ENCODE measurements around the gene LAMA3.
A peak's percentile ranks its signal among the peaks of the same experiment; 100 is the strongest.

The LAMA3 gene

DNA sequence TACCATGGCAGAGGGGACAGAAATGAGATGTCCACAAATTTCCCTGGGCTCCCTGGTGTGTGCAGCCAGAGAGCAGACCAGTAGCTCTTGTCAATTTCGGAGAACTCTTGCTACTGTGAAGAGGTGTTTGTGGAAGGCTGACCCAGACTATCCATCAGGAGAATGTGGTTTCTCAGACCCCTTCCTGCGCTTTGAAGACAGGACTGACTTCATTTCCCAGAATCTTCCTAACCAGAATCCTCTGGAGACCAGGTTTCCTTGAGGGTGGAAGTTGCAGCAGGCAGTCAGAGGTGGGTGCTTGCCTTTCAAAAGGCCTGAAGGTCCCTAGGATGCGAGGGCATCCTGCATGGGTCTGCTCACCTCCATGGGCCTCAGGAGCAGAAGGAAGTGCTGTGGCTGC lies 121.9 kb downstream of the LAMA3 start:
- Histone ChIP-seq H3K4me2 (peak overlapping the region; percentile 45), H3K27me3 (no peaks in the 10 kb centered on the region), H3K36me3 (no peaks in the 10 kb centered on the region), H3K4me3 (no peak overlapping the region), H4K20me1 (no peaks in the 10 kb centered on the region), H3K4me1 (peaks cover 19% of the 10 kb centered on the region), H3K27ac (no peak overlapping the region), H3K9ac (0 out of 2 replicates have a peak overlapping the region, but pooled peaks have one; percentile 7), H3K9me3 (no peaks in the 10 kb centered on the region)
- TF ChIP-seq Cebpa-rat (IDR thresholded peaks at IDR 0.05): no peak

DNA sequence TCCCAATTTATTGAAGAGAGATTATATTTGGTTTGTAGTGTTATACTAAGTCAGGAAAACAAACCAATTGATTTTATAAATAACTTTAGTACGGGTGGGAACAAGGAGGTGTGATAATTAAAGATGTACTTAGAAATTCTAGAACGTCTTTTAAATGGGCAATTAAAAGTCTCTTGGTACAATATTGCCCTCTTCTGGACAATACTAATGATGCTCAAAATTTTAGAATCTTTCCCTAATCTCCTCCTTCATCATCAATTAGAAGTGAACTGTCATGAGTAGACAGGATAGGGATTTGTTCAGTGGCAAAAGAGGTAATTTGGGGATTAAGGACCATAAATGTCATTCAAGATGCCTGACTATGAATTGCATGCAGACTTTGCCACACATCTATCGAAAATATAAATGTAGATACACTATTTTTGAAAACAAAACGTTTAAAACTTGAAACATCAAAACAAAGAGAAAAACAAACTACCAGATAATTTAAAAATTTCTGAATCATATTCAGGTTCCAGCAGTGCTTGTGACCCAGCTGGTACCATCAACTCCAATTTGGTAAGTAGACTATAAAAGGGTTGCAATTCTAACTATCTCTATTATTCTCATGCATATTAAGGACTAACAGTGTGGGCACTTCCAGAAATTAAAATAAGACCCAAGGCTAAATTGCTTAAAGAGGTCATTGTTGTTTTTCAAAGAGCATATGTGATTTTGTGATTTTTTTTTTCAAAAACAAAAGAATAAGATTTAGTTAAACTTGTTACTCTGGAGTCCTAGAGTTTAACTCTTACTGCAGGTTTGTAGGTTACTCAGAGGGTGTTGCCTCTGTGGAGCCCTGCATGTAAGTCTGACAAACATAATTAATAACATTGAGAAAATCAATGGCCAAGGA lies 123.5 kb downstream of the LAMA3 start:
- no peaks in the 10 kb centered on the region for H3K9me3 ChIP-seq
- H3K9ac ChIP-seq: no peak overlapping the region
- no peak overlapping the region for H3K27ac ChIP-seq
- H3K4me1 ChIP-seq: peaks cover 29% of the 10 kb centered on the region
- TF ChIP-seq Cebpa-rat (IDR thresholded peaks at IDR 0.05): no peak
- H3K4me3 ChIP-seq: no peak overlapping the region
- H4K20me1 ChIP-seq: no peaks in the 10 kb centered on the region
- no peaks in the 10 kb centered on the region for H3K36me3 ChIP-seq
- H3K27me3 ChIP-seq: no peaks in the 10 kb centered on the region
- H3K4me2 ChIP-seq: no peak overlapping the region

- Histone ChIP-seq H3K36me3 (no peaks in the 10 kb centered on the region), H3K27me3 (no peaks in the 10 kb centered on the region), H3K9me3 (no peaks in the 10 kb centered on the region), H3K9ac (no peak overlapping the region), H3K4me3 (no peak overlapping the region), H3K27ac (no peak overlapping the region), H3K4me1 (peaks cover 27% of the 10 kb centered on the region), H3K4me2 (no peak overlapping the region), H4K20me1 (no peaks in the 10 kb centered on the region)
- TF ChIP-seq Cebpa-rat (IDR thresholded peaks at IDR 0.05): no peak
These were observed 125.8 kb downstream of the LAMA3 start for GRCh38 chr18:23814991-23815614.

- H3K27me3 ChIP-seq: no peaks in the 10 kb centered on the region
- H3K4me1 ChIP-seq: peaks cover 18% of the 10 kb centered on the region
- no peaks in the 10 kb centered on the region for H3K36me3 ChIP-seq
- H3K4me3 ChIP-seq: no peak overlapping the region
- no peaks in the 10 kb centered on the region for H4K20me1 ChIP-seq
- TF ChIP-seq Cebpa-rat (IDR thresholded peaks at IDR 0.05): no peak
- H3K4me2 ChIP-seq: no peak overlapping the region
- H3K9me3 ChIP-seq: no peaks in the 10 kb centered on the region
- no peak overlapping the region for H3K9ac ChIP-seq
- H3K27ac ChIP-seq: no peak overlapping the region
These were observed 126.8 kb downstream of the LAMA3 start for GRCh38 chr18:23816021-23816420.

DNA sequence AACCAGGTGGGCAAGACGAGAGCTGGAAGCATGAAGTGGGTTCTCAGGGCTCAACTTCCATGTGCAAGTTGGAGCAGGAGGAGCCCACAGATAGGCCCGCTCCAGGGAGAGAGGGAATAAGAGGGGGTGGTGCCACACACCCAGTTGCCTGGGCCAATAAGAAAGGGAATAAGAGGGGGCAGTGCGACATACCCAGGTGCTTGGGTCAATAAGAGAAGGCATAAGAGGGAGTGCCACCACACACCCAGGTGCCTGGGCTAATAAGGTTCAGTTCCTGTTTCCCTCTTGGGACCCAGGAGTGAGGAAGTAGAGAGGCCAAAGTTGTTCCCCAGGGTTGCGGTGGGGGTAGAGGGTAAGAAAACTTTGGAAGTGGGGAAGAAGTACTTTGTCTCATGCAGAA lies 127.5 kb downstream of the LAMA3 start:
- no peak for TF ChIP-seq Cebpa-rat (IDR thresholded peaks at IDR 0.05)
- no peak overlapping the region for H3K4me3 ChIP-seq
- H3K4me2 ChIP-seq: no peak overlapping the region; the same call in 1 of the 2 replicates

DNA sequence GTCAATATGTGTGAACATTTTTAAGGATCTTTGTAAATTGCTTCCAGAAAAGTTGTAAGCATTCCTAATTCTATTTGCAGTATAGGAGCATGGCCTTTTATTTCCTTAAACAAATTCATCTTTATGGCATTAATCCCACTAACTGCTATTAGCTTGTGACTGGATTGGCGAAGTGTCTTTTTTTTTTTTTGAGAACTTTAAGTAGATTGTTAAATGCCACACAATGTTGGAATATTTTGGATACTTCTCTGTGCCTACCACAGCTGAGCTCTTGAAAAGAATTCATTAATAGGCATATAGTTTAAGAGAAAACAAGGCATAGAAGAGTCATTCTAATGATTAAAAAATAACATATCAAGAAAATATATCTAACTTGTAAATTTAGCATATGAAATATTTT lies 129.7 kb downstream of the LAMA3 start:
- H3K36me3 ChIP-seq: no peaks in the 10 kb centered on the region
- H3K4me1 ChIP-seq: peaks cover 13% of the 10 kb centered on the region
- no peaks in the 10 kb centered on the region for H3K9me3 ChIP-seq
- no peak overlapping the region for H3K9ac ChIP-seq
- H4K20me1 ChIP-seq: no peaks in the 10 kb centered on the region
- H3K27ac ChIP-seq: no peak overlapping the region
- H3K4me3 ChIP-seq: no peak overlapping the region
- H3K4me2 ChIP-seq: no peak overlapping the region
- no peaks in the 10 kb centered on the region for H3K27me3 ChIP-seq
- no peak for TF ChIP-seq Cebpa-rat (IDR thresholded peaks at IDR 0.05)

More for the DNA sequence above, 127.5 kb downstream of the LAMA3 start:
- Histone ChIP-seq H4K20me1 (no peaks in the 10 kb centered on the region), H3K27me3 (no peaks in the 10 kb centered on the region), H3K9me3 (no peaks in the 10 kb centered on the region), H3K27ac (no peak overlapping the region), H3K4me1 (peaks cover 13% of the 10 kb centered on the region), H3K9ac (no peak overlapping the region), H3K36me3 (no peaks in the 10 kb centered on the region)

- H3K27ac ChIP-seq: no peak overlapping the region
- no peak overlapping the region for H3K9ac ChIP-seq
- H3K27me3 ChIP-seq: no peaks in the 10 kb centered on the region
These were observed 133.5 kb downstream of the LAMA3 start for GRCh38 chr18:23822590-23823385.

DNA sequence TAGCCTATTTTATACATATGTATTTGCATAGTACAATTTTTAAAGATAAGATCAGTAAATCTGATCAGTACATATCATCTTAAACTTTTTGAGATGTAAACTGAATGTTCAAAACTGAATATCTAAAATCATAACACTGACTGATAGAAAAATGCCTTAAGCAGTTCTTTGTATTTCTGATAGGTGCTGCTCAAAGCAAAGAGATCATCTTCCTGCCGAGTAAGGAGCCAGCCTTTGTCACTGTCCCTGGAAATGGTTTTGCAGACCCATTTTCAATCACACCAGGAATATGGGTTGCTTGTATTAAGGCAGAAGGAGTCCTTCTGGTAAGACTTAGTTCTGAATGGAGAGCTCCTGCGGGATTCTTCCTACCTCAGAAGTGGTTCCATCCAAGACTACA lies 135.0 kb downstream of the LAMA3 start:
- Histone ChIP-seq H3K4me2 (no peak overlapping the region), H3K36me3 (no peaks in the 10 kb centered on the region), H3K27ac (no peak overlapping the region)

More at GRCh38 chr18:23822590-23823385, 133.5 kb downstream of the LAMA3 start:
- H3K4me3 ChIP-seq: no peak overlapping the region
- H3K36me3 ChIP-seq: no peaks in the 10 kb centered on the region
- peaks cover 29% of the 10 kb centered on the region for H3K4me1 ChIP-seq
- no peaks in the 10 kb centered on the region for H4K20me1 ChIP-seq
- no peak for TF ChIP-seq Cebpa-rat (IDR thresholded peaks at IDR 0.05)
- H3K4me2 ChIP-seq: no peak overlapping the region
- H3K9me3 ChIP-seq: 0 out of 2 replicates have a peak, but pooled peaks cover 5% of the 10 kb centered on the region

DNA sequence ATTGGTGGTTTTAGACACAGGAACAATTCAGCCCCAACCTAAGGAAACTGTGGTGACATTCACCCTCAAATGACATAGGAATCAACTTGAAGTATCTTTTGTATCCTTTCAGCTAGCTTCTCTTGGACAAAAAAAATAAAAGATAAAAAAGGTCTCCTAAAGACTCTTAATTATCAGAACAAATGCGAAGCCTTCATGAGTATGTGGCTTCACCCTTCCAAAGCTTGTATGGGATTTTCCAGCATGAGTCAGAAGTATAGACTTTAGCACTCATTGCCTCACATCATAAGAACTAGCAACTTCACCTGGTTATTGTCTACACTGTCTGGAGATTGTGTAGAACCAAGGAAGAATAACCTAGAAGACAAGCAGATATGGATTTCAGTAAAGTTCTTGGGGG lies 135.4 kb downstream of the LAMA3 start:
- Histone ChIP-seq H3K27me3 (no peaks in the 10 kb centered on the region), H3K36me3 (no peaks in the 10 kb centered on the region), H3K4me2 (no peak overlapping the region), H3K4me3 (no peak overlapping the region), H3K4me1 (peaks cover 42% of the 10 kb centered on the region), H4K20me1 (no peaks in the 10 kb centered on the region), H3K9me3 (0 out of 2 replicates have a peak, but pooled peaks cover 5% of the 10 kb centered on the region), H3K27ac (no peak overlapping the region), H3K9ac (no peak overlapping the region)
- no peak for TF ChIP-seq Cebpa-rat (IDR thresholded peaks at IDR 0.05)

More for the DNA sequence above, 135.0 kb downstream of the LAMA3 start:
- H3K9ac ChIP-seq: no peak overlapping the region
- no peaks in the 10 kb centered on the region for H4K20me1 ChIP-seq
- H3K27me3 ChIP-seq: no peaks in the 10 kb centered on the region
- no peak for TF ChIP-seq Cebpa-rat (IDR thresholded peaks at IDR 0.05)
- 0 out of 2 replicates have a peak, but pooled peaks cover 5% of the 10 kb centered on the region for H3K9me3 ChIP-seq
- peaks cover 41% of the 10 kb centered on the region for H3K4me1 ChIP-seq
- no peak overlapping the region for H3K4me3 ChIP-seq

All from BLaER1 (cell line).